ENCODE measurements around the gene ANKRD13D. TPM values are rescaled to one million over a fixed set of nuclear protein-coding genes. Genes with fewer than 3 reads are reported as not detected.

ANKRD13D gene
- total and polyA plus RNA-seq, 2 of the 8 experiments (the other 6 are each of a cell fraction or from before 2014, with no cell fraction given) = 24.9 to 26.5 TPM

GRCh38 chr11:67308031-67308866, 19.1 kb downstream of the ANKRD13D start (continued):
- TF ChIP-seq RNF2 (IDR thresholded peaks at IDR 0.05; ENCODE audit: borderline replicate concordance, low read depth, low read length, missing control alignments, poor library complexity, severe bottlenecking) = no peak
- no peak for TF ChIP-seq BRCA1 (IDR thresholded peaks at IDR 0.05; ENCODE audit: low read depth, low read length)
- no peak for TF ChIP-seq JUN (IDR thresholded peaks at IDR 0.05; ENCODE audit: low read depth, low read length)
- TF ChIP-seq CTBP2 (IDR thresholded peaks at IDR 0.05; ENCODE audit: borderline replicate concordance, insufficient read depth, insufficient read length, low read length) = no peak
- TF ChIP-seq CEBPB (IDR thresholded peaks at IDR 0.05; ENCODE audit: low read depth, low read length) = no peak
- no peak for TF ChIP-seq USF2 (IDR thresholded peaks at IDR 0.05; ENCODE audit: low read length)
- TF ChIP-seq FOSL1 (IDR thresholded peaks at IDR 0.05; ENCODE audit: insufficient read depth, low read depth, low read length) = no peak
- TF ChIP-seq SRF (IDR thresholded peaks at IDR 0.05; ENCODE audit: low read depth, low read length) = no peak
- no peak for TF ChIP-seq MAFK (IDR thresholded peaks at IDR 0.05; ENCODE audit: low read depth, low read length)
